PC-3 (cell line): ENCODE data around the gene SAXO2.

Source experiments
- CTCF ChIP-seq: fragments of 300-600 bp; sonication (generic); conservative IDR thresholded peaks from 2 replicates; pipeline ENCODE4 v1.5.1; 2017; ENCODE audit warnings: antibody characterized with exemption, low read depth, mild to moderate bottlenecking, low read length
- EZH2phosphoT487 ChIP-seq: fragments of 300-600 bp; sonication (generic); IDR thresholded peaks from 2 replicates; pipeline ENCODE4 v1.6.1; 2018; ENCODE audit warnings: mild to moderate bottlenecking, antibody characterized with exemption, low read length, borderline replicate concordance

GRCh38 chr15:82263350-82263749, 732 bp downstream of the SAXO2 start:
- TF ChIP-seq CTCF (no peak), EZH2phosphoT487 (no peak)
